ENCODE results near the gene MYRF. TPM values are rescaled to one million over a fixed set of nuclear protein-coding genes. Genes with fewer than 3 reads are reported as not detected.

MYRF gene
- total and polyA plus RNA-seq, 2 of the 13 experiments (the other 11 are each of a cell fraction or from before 2014, with no cell fraction given), result 10.2 to 25.9 TPM

- TF ChIP-seq E2F5 (CRISPR knock-in tag; conservative IDR thresholded peaks at IDR 0.05), result peak; percentile 32; the same call in 1 of the 2 replicates
- peak; percentile 96 for TF ChIP-seq ZNF343 (CRISPR knock-in tag; IDR thresholded peaks at IDR 0.05)
- no peak; the same call in 1 of the 2 replicates for TF ChIP-seq NCOR1 (IDR thresholded peaks at IDR 0.05; ENCODE audit: borderline replicate concordance, low read length)
- no peak for TF ChIP-seq MAFG (CRISPR knock-in tag; IDR thresholded peaks at IDR 0.05)
- peak; percentile 87; the same call in 1 of the 2 replicates for TF ChIP-seq ZFP82 (CRISPR knock-in tag; IDR thresholded peaks at IDR 0.05; ENCODE audit: borderline replicate concordance)
- peak; percentile 49; the same call in 1 of the 2 replicates for TF ChIP-seq ZSCAN30 (CRISPR knock-in tag; IDR thresholded peaks at IDR 0.05)
- peak; percentile 75 for TF ChIP-seq SP4 (CRISPR knock-in tag; IDR thresholded peaks at IDR 0.05)
- peak; percentile 82 for TF ChIP-seq ZBTB21 (CRISPR knock-in tag; IDR thresholded peaks at IDR 0.05)
- TF ChIP-seq ZFP62 (CRISPR knock-in tag; IDR thresholded peaks at IDR 0.05), result no peak
- no peak; the same call in 1 of the 2 replicates for TF ChIP-seq ZBTB34 (CRISPR knock-in tag; IDR thresholded peaks at IDR 0.05)
- TF ChIP-seq ZBTB14 (CRISPR knock-in tag; IDR thresholded peaks at IDR 0.05), result peak; percentile 92
- TF ChIP-seq POLR2AphosphoS5 (IDR thresholded peaks at IDR 0.05; ENCODE audit: low read depth, low read length), result peak; percentile 57
- TF ChIP-seq ZNF235 (CRISPR knock-in tag; IDR thresholded peaks at IDR 0.05; ENCODE audit: borderline replicate concordance), result peak; percentile 95; the same call in 1 of the 2 replicates
- no peak; the same call in 1 of the 2 replicates for TF ChIP-seq ZNF567 (CRISPR knock-in tag; IDR thresholded peaks at IDR 0.05; ENCODE audit: borderline replicate concordance)
- TF ChIP-seq GPN1 (CRISPR knock-in tag; IDR thresholded peaks at IDR 0.05; ENCODE audit: borderline replicate concordance), result no peak
- TF ChIP-seq FOXA1 (IDR thresholded peaks at IDR 0.05), result no peak
- TF ChIP-seq FOXA1 (CRISPR knock-in tag; IDR thresholded peaks at IDR 0.05), result peak; percentile 41; the same call in 1 of the 2 replicates
- peak; percentile 68 for TF ChIP-seq TAF15 (IDR thresholded peaks at IDR 0.05; ENCODE audit: low read depth, low read length, poor library complexity, severe bottlenecking)
- peak; percentile 96 for TF ChIP-seq ATF7-NPFF (CRISPR knock-in tag; IDR thresholded peaks at IDR 0.05; ENCODE audit: low read depth)
- 0 out of 2 replicates have a peak, but pooled peaks have one; percentile 24 for TF ChIP-seq RCOR2 (CRISPR knock-in tag; IDR thresholded peaks at IDR 0.05)
- peak; percentile 40; the same call in 1 of the 2 replicates for TF ChIP-seq ZNF703 (CRISPR knock-in tag; IDR thresholded peaks at IDR 0.05; ENCODE audit: borderline replicate concordance)
- peak; percentile 61; the same call in 1 of the 2 replicates for TF ChIP-seq DRAP1 (CRISPR knock-in tag; IDR thresholded peaks at IDR 0.05)
- peak; percentile 97; the same call in 1 of the 2 replicates for TF ChIP-seq ATF5 (CRISPR knock-in tag; IDR thresholded peaks at IDR 0.05; ENCODE audit: low read depth)
- TF ChIP-seq XRCC5 (optimal IDR thresholded peaks at IDR 0.05; ENCODE audit: low read length), result peak; percentile 97
- TF ChIP-seq MTA1 (CRISPR knock-in tag; IDR thresholded peaks at IDR 0.05; ENCODE audit: borderline replicate concordance), result peak; percentile 94
- TF ChIP-seq NFYB (CRISPR knock-in tag; IDR thresholded peaks at IDR 0.05), result peak; percentile 78
- no peak; the same call in 1 of the 2 replicates for TF ChIP-seq ZNF234 (CRISPR knock-in tag; conservative IDR thresholded peaks at IDR 0.05)
Measured at GRCh38 chr11:61816736-61817455, 64.5 kb downstream of the MYRF start, which contains the start of gene FADS1 (continued).

All from HepG2 (cell line).